GM15510 (cell line): ENCODE measurements around the gene CTSO.

Experiments
- POLR2A ChIP-seq: IDR thresholded peaks from 3 replicates; pipeline ENCODE4 v1.6.1; 2011; ENCODE audit warnings: borderline replicate concordance; ENCODE audit not compliant: insufficient read length; ENCODE audit errors: extremely low read depth

CTSO gene, protein sequence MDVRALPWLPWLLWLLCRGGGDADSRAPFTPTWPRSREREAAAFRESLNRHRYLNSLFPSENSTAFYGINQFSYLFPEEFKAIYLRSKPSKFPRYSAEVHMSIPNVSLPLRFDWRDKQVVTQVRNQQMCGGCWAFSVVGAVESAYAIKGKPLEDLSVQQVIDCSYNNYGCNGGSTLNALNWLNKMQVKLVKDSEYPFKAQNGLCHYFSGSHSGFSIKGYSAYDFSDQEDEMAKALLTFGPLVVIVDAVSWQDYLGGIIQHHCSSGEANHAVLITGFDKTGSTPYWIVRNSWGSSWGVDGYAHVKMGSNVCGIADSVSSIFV

DNA sequence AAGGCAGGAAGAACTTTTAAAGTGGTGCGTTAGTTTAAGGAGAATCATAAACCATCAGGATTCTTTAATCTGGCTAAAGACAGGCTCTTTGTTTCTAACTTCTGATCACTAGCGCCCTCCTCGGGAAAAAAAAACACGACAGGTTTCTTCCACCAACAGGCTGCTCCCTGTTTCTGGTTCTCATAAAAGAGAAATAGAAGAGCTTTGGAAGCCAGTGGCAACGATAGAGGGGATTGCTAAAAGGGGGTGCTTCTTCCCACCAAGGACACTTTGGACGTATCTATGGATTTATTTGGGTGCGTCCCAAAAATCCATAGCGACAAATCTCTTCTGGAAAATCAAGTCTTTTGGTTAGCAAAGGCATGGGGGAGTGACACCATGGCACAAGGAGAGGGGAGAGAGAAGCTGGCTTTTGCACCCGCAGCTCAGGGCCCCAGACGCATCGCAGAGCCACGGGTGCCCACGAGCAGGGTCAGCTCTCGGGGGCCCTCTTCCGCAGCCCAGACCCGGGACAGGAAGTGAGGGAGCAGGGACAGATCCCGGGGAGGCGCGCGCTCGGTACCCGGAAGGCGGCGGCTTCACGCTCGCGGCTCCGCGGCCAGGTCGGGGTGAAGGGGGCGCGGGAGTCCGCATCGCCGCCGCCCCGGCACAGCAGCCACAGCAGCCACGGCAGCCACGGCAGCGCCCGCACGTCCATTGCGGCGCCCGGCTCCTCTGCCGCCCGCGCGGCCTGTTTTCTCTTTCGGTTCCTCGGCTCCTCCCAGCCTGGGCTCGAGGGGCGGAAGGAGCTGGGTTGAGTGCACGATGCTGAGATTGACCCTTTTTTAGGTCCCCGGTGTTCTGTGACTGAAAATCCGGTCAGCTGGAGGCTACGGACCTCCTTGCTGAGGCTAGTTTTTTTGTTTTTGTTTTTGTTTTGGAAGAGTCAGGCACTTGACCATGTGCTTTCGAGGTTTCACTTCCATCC is at the start of gene CTSO:
CTSO (minus strand) TSS at position 716 of the 967 bp plus-strand sequence; CDS start at position 697, 19 bp downstream.
- peak; percentile 79 for TF ChIP-seq POLR2A

DNA sequence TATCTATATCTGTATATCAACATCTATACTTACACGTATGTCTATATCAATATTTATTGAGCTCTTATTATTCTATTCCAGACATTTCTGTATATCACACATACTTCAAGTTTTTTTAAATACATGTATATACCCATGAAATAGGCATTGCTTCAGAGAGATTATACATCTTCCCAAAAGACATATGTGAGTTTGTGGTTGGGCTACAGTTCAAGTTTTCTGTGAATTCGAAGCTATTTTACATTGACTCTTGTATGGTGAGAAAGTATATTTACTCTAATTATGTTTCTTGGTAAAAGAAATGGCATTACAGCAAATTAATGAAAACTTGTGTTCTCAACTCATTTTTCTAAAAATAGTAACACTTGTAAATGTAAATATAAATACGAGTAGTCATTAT is 46.8 kb upstream of the CTSO start:
- TF ChIP-seq POLR2A, result no peak

DNA sequence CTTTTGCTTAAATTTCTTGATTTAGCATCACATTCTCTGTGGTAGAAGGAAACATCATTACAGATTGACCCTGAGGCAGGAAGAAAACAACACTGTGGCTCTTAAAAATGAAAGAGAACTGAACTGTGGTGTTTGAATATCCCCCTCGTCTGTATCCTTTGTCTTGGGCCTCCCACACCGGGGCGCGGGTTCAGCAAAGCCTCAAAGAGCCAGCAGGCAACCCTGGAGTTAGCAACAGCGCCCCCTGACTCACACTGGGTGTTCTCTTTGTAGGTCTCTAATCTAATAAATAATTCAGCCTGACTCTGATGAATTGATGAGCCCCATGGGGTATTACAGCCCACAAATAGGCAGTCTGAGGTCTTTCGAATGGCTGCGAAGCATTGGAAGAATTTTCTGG is 46.1 kb upstream of the CTSO start:
- no peak for TF ChIP-seq POLR2A

DNA sequence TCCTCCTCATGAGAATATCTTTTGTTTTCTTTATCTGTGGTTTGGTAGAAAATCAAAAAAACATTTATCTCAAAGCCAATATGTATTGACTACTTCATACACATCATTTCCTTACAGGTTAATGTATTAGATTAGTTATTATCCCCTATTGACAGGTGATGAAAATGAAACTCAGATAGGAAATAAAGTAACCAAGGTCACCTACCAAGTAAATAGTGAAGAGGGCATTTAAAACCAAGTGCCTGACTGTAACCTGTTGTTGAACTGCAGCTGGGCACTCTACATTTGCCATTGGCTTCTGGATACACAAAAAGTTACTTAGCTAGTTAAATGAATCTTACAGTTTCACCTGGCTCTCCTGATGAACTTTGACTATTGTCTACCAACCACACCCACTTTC is 41.4 kb upstream of the CTSO start:
- TF ChIP-seq POLR2A, result no peak

DNA sequence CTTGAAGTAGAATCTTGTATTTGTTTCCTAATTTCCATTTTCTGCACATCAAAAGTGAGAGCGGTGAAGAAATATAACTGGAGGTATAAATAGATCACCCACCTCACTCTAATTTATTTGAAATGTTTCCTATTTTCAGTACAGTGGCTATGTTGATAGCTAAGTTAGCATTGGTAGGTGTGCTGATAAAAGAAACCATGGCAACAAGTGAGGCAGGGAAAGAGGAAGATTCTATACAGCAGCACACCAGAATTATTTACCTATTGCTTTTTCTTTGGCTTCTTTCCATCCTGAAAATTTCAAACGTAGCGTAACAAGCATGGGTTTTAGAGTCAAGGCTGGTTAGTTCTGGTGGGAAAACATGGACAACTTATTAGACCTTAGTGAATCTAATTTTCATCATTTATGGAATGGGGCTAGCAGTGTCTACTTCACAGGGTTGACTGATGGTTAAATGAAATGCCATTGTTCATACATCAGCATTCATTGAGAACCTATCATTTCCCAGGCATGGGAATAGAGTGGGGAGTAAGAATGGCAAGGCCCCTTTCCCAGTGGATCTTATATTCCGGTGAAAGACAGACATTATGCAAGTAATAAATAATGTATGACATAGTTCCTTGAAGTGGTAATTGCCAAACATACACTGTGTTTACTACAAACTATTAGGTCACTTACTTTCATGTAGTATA is 30.6 kb upstream of the CTSO start:
- no peak for TF ChIP-seq POLR2A

DNA sequence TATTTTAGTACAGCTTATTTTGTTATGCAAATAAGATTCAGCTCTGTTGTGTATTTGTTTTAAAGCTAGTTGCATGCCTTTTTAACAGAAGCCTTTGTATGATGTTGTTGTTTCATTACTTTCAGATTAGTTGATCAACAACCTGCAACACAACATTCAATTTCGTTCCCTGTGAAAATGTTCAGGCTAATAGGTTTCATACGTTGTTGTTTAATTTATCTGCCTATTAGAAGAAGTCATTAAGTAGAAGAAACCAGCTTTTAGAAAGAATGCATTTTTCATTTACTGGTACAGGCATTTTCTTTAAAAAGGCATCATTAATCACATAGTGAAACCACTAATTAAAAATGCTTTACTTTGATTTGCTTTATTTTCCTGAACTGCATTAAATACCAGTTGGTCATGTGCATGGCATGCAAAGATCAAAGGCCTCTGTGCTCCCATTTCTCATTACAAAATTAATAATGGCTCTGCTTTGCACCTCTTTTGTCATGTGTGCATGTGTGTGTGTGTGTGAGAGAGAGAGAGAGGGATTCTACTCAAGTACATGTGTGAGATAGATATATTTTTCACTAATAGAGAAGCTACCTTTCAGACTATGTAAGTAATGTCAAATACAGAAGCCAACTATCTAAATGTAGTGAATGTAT is 29.2 kb upstream of the CTSO start:
- no peak for TF ChIP-seq POLR2A

DNA sequence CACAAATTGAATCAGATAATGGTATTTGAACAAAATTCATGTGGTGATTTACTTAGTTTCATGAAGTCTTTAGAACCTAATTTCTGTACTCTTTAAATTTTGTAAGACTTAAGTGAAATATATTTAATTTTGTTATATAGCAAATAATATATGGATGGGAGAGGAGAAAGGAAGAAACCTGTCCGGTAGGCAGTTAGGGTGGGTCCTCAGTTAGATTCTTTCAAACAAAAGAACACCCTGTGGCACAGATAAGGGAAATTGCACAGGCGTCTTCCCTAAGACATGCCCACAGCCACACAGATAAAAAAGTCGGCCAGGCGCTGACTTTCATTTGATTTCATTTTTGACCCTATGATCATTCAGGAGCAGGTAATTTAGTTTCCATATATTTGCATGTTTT is 25.1 kb upstream of the CTSO start:
- TF ChIP-seq POLR2A, result no peak

DNA sequence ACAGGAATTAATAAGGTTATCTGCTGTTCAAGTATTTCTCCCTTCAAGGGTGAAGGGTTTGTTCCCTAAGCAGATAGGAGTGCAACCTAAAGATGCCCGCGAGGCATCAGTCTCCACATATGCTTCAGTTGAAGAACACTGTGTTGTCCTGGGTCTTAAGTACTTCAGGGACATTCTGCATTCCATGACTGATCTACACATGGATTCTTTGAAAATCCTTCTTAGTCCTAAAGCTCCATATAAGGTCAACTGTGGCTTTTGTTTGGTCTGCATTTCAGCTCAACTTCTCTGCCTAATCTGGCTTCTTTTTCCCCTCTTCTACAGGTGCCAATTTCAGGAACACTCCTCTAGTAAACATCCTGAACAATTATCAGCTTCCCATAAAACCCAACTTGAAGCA is 21.8 kb upstream of the CTSO start:
- no peak for TF ChIP-seq POLR2A

DNA sequence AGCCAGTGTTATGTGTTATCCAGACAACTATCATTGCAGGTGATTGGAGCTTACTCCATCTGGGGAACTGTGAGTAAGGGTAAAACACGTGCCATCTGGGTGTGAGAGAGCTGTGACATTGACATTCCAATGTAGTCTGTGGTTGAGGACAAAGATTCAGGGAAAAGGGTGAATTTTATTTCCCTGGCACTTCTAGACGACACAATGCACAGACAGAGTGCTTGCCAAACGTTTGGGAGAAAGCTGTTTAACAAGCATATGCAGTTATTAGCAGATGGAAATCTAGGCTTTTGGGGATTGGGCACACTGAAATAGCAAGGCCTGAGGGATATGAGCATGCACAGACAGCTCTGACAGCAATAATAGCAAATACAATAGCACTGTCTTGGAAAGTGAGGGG is 21.3 kb upstream of the CTSO start:
- TF ChIP-seq POLR2A, result no peak

DNA sequence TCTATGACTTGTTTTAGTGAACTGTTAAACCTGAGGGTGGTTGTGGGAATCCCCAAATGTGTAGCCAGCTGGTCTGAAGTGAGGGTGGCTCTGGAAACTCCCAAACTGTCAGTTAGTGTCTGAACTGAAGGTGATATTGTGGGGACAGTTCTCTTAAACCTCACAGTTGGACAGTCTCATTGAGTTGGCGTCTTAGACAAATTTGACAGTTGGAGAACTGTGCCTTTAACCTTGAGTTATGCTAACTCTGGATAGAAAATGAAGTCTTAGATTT is 20.7 kb upstream of the CTSO start:
- TF ChIP-seq POLR2A, result no peak

DNA sequence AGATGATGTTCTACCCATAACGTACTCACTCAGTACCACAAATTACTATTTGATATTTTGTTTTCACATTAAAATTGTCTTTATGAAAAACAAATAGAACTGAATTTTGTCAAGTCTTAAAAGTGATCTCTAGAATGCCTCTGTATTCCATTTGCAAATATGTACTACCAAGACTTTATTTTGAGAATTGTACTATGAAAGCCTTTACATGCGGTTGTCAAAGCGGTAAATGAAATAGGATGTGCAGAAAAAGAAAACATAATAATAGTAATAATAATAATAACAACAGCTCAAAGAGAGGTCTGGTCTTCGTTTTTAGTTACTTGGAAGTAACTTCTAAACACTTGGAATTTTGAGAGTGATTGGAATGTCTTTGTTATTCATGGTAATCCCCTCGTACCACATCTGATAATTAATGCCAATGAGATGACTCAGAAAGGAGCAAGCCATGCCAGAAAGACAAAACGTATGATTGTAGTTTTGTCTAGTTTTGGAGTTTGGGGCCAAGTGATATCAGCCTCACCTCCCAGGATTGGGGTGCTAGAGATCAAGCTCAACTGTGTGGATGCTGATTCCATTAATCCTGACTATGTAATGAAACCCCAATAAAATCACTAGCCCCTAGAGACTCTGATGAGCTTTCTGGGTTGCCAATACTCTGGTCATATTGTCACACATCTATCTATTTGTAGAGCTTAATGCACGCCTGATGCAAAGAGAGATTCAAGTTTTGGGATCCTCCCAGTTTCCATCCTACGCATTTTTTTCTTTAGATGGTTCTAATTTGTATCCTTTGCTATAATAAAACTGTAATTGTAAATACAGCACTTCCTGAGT is 20.2 kb upstream of the CTSO start:
- no peak for TF ChIP-seq POLR2A

DNA sequence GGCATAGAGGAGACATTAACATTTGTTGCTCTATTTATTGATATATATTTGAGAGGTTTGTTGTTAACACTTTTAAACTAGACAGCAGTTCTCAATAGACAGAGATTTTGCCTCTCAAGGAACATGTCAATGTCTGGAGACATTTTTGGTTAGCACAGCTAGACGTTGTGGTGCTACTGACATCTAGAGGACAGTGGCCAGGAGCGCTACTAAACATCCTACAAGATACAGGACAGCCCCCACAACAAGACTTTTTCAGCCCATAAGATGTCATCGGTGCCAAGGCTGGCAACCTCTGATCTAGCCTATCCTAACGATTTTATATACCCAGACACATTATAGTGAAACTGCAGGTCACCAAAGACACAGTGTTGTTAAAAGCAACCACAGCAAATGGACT is 18.4 kb upstream of the CTSO start:
- no peak for TF ChIP-seq POLR2A

DNA sequence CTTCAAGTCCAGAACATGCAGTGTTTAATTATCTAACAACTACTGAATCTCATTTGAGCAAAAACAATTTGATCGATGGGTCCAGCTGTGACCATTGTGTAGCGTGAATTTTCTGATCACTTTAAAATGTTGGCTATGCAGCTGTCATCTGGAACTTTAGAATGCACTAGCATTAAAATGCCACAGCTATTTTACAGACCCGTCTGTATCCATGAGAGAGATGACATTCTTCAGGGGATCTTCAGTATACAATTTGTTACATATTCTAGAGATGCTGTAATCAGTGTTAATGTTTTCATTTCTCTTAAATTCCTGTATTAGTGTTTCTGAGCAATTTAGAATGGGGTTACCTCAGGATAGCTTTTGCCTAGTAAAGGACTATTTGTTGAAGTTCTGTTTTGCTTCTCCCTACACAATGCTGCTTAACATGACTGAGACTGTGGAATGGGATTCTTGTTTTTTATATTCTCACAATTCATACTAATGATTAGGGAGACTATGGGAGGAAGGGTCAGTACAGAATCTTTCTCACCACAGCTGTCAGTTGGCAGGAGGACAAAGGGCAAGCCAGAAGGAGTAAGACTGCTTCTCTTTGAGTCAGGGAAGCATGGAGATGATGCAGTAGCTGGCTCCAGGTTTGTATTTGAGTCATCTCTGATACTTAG is 13.2 kb upstream of the CTSO start:
- no peak for TF ChIP-seq POLR2A
